IMR-90 (cell line): ENCODE results near the gene CHD2.

Experiments
- BHLHE40 ChIP-seq: fragments of 150-350 bp; IDR thresholded peaks from 2 replicates; pipeline ENCODE4 v1.6.1; 2016; ENCODE audit warnings: mild to moderate bottlenecking, low read depth, low read length
- CEBPB ChIP-seq: IDR thresholded peaks from 2 replicates; pipeline ENCODE4 v1.6.1; 2012; ENCODE audit warnings: low read depth, low read length, improper control_type of control experiment
- FOS ChIP-seq: fragments of 150-350 bp; IDR thresholded peaks from 2 replicates; pipeline ENCODE4 v1.6.1; 2016; ENCODE audit warnings: low read depth, low read length
- MAFK ChIP-seq: IDR thresholded peaks from 2 replicates; pipeline ENCODE4 v1.6.1; 2012; ENCODE audit warnings: low read depth, low read length, improper control_type of control experiment
- MXI1 ChIP-seq: IDR thresholded peaks from 2 replicates; pipeline ENCODE4 v1.6.1; 2012; ENCODE audit warnings: low read depth, mild to moderate bottlenecking, low read length, moderate library complexity, borderline replicate concordance
- POLR2A ChIP-seq: IDR thresholded peaks from 2 replicates; pipeline ENCODE4 v1.6.1; 2012; ENCODE audit warnings: mild to moderate bottlenecking, low read depth, low read length
- RAD21 ChIP-seq: IDR thresholded peaks from 2 replicates; pipeline ENCODE4 v1.6.1; 2012; ENCODE audit warnings: low read length, improper control_type of control experiment
- RCOR1 ChIP-seq: IDR thresholded peaks from 2 replicates; pipeline ENCODE4 v1.6.1; 2012; ENCODE audit warnings: mild to moderate bottlenecking, low read length, improper control_type of control experiment; ENCODE audit not compliant: insufficient replicate concordance
- RFX5 ChIP-seq: IDR thresholded peaks from 2 replicates; pipeline ENCODE4 v1.8.0; 2012; ENCODE audit warnings: low read depth, mild to moderate bottlenecking, low read length, moderate library complexity
- SMC3 ChIP-seq: fragments of 150-350 bp; IDR thresholded peaks from 2 replicates; pipeline ENCODE4 v1.6.1; 2016; ENCODE audit warnings: low read depth, mild to moderate bottlenecking, antibody characterized with exemption, low read length, moderate library complexity
- TF ChIP-seq, protein P1 (sequence below): conservative IDR thresholded peaks from 2 replicates; pipeline ENCODE4 v1.5.1; 2012; ENCODE audit warnings: mild to moderate bottlenecking, low read depth, low read length, improper control_type of control experiment
- TF ChIP-seq, protein P2 (sequence below): fragments of 150-350 bp; IDR thresholded peaks from 2 replicates; pipeline ENCODE4 v1.6.1; 2016; ENCODE audit warnings: low read depth, mild to moderate bottlenecking, low read length, moderate library complexity, borderline replicate concordance
- TF ChIP-seq, protein P3 (sequence below): fragments of 150-350 bp; IDR thresholded peaks from 2 replicates; pipeline ENCODE4 v1.6.1; 2017; ENCODE audit warnings: mild to moderate bottlenecking, antibody characterized with exemption, low read length, low read depth

DNA sequence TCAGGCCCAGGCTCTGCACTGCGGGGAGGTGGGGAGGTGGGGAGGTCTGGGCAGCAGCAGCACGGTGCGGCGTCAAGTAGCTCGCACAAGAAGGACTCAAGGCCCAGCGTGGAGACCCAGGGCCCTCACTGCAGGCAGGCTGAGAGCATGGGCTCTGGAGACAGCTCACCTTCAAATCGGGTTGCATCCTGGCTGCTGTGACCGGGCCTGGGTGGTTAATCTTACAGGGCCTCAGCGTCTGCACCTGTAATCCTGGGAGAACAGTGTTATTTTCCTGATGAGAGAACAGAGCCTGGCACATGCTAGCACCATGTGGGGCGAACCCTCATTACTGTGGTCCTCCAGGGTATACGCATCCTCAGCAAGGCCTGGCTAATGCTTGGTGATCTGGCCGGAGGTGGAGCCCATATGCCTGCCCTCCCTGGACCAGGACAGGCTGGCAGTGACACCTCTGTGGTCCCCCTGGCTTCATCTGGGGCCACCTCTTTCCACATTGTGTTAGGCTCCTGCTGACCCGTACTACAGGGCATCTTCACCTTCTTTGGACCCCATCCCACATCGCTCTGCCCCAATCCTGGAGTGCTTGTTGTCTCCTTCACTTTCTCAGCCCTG is 133.4 kb downstream of the CHD2 start:
- TF ChIP-seq, protein P1, sequence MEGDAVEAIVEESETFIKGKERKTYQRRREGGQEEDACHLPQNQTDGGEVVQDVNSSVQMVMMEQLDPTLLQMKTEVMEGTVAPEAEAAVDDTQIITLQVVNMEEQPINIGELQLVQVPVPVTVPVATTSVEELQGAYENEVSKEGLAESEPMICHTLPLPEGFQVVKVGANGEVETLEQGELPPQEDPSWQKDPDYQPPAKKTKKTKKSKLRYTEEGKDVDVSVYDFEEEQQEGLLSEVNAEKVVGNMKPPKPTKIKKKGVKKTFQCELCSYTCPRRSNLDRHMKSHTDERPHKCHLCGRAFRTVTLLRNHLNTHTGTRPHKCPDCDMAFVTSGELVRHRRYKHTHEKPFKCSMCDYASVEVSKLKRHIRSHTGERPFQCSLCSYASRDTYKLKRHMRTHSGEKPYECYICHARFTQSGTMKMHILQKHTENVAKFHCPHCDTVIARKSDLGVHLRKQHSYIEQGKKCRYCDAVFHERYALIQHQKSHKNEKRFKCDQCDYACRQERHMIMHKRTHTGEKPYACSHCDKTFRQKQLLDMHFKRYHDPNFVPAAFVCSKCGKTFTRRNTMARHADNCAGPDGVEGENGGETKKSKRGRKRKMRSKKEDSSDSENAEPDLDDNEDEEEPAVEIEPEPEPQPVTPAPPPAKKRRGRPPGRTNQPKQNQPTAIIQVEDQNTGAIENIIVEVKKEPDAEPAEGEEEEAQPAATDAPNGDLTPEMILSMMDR, result no peak
- TF ChIP-seq FOS (no peak), POLR2A (no peak), CEBPB (no peak), RAD21 (no peak), MXI1 (no peak), MAFK (no peak), RCOR1 (no peak), SMC3 (no peak), BHLHE40 (no peak), RFX5 (no peak)
- TF ChIP-seq, protein P2, sequence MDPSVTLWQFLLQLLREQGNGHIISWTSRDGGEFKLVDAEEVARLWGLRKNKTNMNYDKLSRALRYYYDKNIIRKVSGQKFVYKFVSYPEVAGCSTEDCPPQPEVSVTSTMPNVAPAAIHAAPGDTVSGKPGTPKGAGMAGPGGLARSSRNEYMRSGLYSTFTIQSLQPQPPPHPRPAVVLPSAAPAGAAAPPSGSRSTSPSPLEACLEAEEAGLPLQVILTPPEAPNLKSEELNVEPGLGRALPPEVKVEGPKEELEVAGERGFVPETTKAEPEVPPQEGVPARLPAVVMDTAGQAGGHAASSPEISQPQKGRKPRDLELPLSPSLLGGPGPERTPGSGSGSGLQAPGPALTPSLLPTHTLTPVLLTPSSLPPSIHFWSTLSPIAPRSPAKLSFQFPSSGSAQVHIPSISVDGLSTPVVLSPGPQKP, result no peak
- TF ChIP-seq, protein P3, sequence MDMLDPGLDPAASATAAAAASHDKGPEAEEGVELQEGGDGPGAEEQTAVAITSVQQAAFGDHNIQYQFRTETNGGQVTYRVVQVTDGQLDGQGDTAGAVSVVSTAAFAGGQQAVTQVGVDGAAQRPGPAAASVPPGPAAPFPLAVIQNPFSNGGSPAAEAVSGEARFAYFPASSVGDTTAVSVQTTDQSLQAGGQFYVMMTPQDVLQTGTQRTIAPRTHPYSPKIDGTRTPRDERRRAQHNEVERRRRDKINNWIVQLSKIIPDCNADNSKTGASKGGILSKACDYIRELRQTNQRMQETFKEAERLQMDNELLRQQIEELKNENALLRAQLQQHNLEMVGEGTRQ, result no peak
